Caco-2 (cell line): ENCODE data around the gene OR1I1. TPM values are rescaled to one million over a fixed set of nuclear protein-coding genes. Genes with fewer than 3 reads are reported as not detected.

Experiments used
- BruUV-seq: library from RNA; stranded (reverse); fragments of 400-500 nt; replicated peaks from 2 replicates; lab custom pipeline; 2021; lab: Mats Ljungman, UMichigan
- CTCF ChIA-PET: fragments of 300-600 bp; sonication (Branson Sonifier 250); formaldehyde crosslinking; loops from one replicate; lab custom pipeline; 2022; ENCODE audit warnings: antibody characterized with exemption; lab: Charles Lee
- POLR2A ChIA-PET: fragments of 300-600 bp; sonication (Branson Sonifier 250); formaldehyde crosslinking; loops from one replicate; lab custom pipeline; 2022; ENCODE audit warnings: antibody characterized with exemption; lab: Charles Lee
- DNase-seq, 2 experiments: peaks; one replicate each; pipeline versions ENCODE4 v3.0.0 to v3.0.0-alpha.2; 2020 to 2022
- H3K27me3 ChIP-seq: replicated peaks from 2 replicates; pipeline ENCODE4 v1.6.0; 2011; ENCODE audit warnings: low read length; ENCODE audit not compliant: control insufficient read depth, insufficient read depth
- H3K36me3 ChIP-seq: 2 replicates; pipeline ENCODE4 v1.5.1; 2011; ENCODE audit warnings: low read length; ENCODE audit not compliant: control insufficient read depth, insufficient read depth
- H3K4me1 ChIP-seq: fragments of 250-450 bp; sonication (Bioruptor Pico); 2 replicates; pipeline ENCODE4 v1.5.1; 2020; ENCODE audit warnings: mild to moderate bottlenecking
- H3K4me3 ChIP-seq: 2 replicates; pipeline ENCODE4 v1.5.1; 2011; ENCODE audit warnings: low read depth, mild to moderate bottlenecking, control low read depth, low read length
- H3K9me3 ChIP-seq: fragments of 250-450 bp; sonication (Bioruptor Pico); 2 replicates; pipeline ENCODE4 v1.5.1; 2020; ENCODE audit warnings: mild to moderate bottlenecking, moderate library complexity
- H3K27ac Mint-ChIP-seq: one replicate; pipeline ENCODE4 v1.8.0; 2022; ENCODE audit warnings: mixed read lengths; ENCODE audit not compliant: unreplicated experiment
- H3K27me3 Mint-ChIP-seq: one replicate; pipeline ENCODE4 v1.8.0; 2022; ENCODE audit warnings: mixed read lengths; ENCODE audit not compliant: insufficient read depth, unreplicated experiment
- H3K36me3 Mint-ChIP-seq: one replicate; pipeline ENCODE4 v1.8.0; 2022; ENCODE audit warnings: mild to moderate bottlenecking, mixed read lengths; ENCODE audit not compliant: insufficient read depth, unreplicated experiment
- H3K4me1 Mint-ChIP-seq: one replicate; pipeline ENCODE4 v1.8.0; 2022; ENCODE audit warnings: low read depth, mixed read lengths; ENCODE audit not compliant: unreplicated experiment
- H3K4me3 Mint-ChIP-seq: one replicate; pipeline ENCODE4 v1.8.0; 2022; ENCODE audit warnings: mild to moderate bottlenecking, moderate library complexity, mixed read lengths; ENCODE audit not compliant: unreplicated experiment
- H3K9me3 Mint-ChIP-seq: one replicate; pipeline ENCODE4 v1.8.0; 2022; ENCODE audit warnings: mixed read lengths; ENCODE audit not compliant: unreplicated experiment
- CTCF ChIP-seq, 2 experiments: fragments of 200-600 bp in 1 of 2; IDR thresholded peaks; 1 replicate in 1 of 2; 2 replicates in 1 of 2; pipeline versions ENCODE4 v1.5.1 to v1.8.0; 2011 to 2022; ENCODE audit warnings: antibody characterized with exemption in 1 of 2, control low read depth in 1 of 2, inconsistent platforms in 1 of 2, low read depth in 1 of 2, low read length in 1 of 2, mild to moderate bottlenecking in 1 of 2, moderate library complexity in 1 of 2; ENCODE audit not compliant: insufficient read depth in 1 of 2, severe bottlenecking in 1 of 2, unreplicated experiment in 1 of 2
- intact Hi-C: fragments of 100-400 bp; cut with micrococcal nuclease; formaldehyde crosslinking; loops from one replicate; pipeline ENCODE4 v1.10.0; 2022; ENCODE audit not compliant: unreplicated experiment
- total RNA-seq: library from RNA; stranded (reverse); gene quantifications from 2 replicates; pipeline ENCODE4 v1.2.3, GENCODE V29; 2022

The OR1I1 gene
- total RNA-seq, 1 experiment from 2014 or later, result not detected

GRCh38 chr19:15123031-15123890 lies 41.2 kb downstream of the OR1I1 start:
- no peak for DNase-seq
- peak overlapping the region; percentile 100 for H3K4me3 Mint-ChIP-seq
- Histone ChIP-seq H3K4me1 (0 out of 2 replicates have a peak, but pooled peaks cover 4% of the 10 kb centered on the region), H3K9me3 (no peaks in the 10 kb centered on the region), H3K4me3 (no peak overlapping the region), H3K27me3 (no peaks in the 10 kb centered on the region), H3K36me3 (peaks cover 5% of the 10 kb centered on the region)
- H3K9me3 Mint-ChIP-seq, result no peaks in the 10 kb centered on the region
- peaks cover 6% of the 10 kb centered on the region for H3K4me1 Mint-ChIP-seq
- peaks cover 45% of the 10 kb centered on the region for H3K36me3 Mint-ChIP-seq
- intact Hi-C loops, result no loop called here
- ChIA-PET CTCF (no interaction called here), POLR2A (no interaction called here)
- H3K27ac Mint-ChIP-seq, result no peak overlapping the region
- H3K27me3 Mint-ChIP-seq, result no peaks in the 10 kb centered on the region
- no peak for TF ChIP-seq CTCF (IDR thresholded peaks at IDR 0.05; ENCODE audit: insufficient read depth in 1 of 2, low read depth in 1 of 2, low read length in 1 of 2, severe bottlenecking in 1 of 2, unreplicated experiment in 1 of 2)
- BruUV-seq, result no TSS peak

GRCh38 chr19:15123900-15124299 lies 41.9 kb downstream of the OR1I1 start:
- H3K4me3 Mint-ChIP-seq, result peak overlapping the region; percentile 100
- H3K9me3 ChIP-seq, result no peaks in the 10 kb centered on the region
- DNase-seq, result no peak
- BruUV-seq, result no TSS peak
- CTCF ChIA-PET, result interaction anchor here (0.5 kb wide), 1 partner anchor 551 kb away, joined by 3 read pairs; no protein-coding TSS in a partner anchor
- H3K36me3 Mint-ChIP-seq, result peaks cover 38% of the 10 kb centered on the region
- intact Hi-C loops, result loop anchor here (2.0 kb wide), 1 partner anchor 17 kb away; the partner anchor contains the start of gene SYDE1
- 0 out of 2 replicates have a peak, but pooled peaks cover 4% of the 10 kb centered on the region for H3K4me1 ChIP-seq
- POLR2A ChIA-PET, result no interaction called here
- peaks cover 6% of the 10 kb centered on the region for H3K4me1 Mint-ChIP-seq
- no peak overlapping the region for H3K27ac Mint-ChIP-seq
- TF ChIP-seq CTCF (IDR thresholded peaks at IDR 0.05; ENCODE audit: insufficient read depth in 1 of 2, low read depth in 1 of 2, low read length in 1 of 2, severe bottlenecking in 1 of 2, unreplicated experiment in 1 of 2), result no peak
- no peaks in the 10 kb centered on the region for H3K27me3 Mint-ChIP-seq
- peak overlapping the region; percentile 99 for H3K4me3 ChIP-seq
- H3K36me3 ChIP-seq, result peaks cover 2% of the 10 kb centered on the region
- H3K27me3 ChIP-seq, result no peaks in the 10 kb centered on the region
- no peaks in the 10 kb centered on the region for H3K9me3 Mint-ChIP-seq

GRCh38 chr19:15124572-15125231 lies 42.7 kb downstream of the OR1I1 start:
- Mint-ChIP-seq H3K27ac (peak overlapping the region; percentile 100), H3K9me3 (no peaks in the 10 kb centered on the region), H3K4me3 (peak overlapping the region; percentile 100), H3K4me1 (peaks cover 6% of the 10 kb centered on the region), H3K27me3 (no peaks in the 10 kb centered on the region), H3K36me3 (peaks cover 36% of the 10 kb centered on the region)
- intact Hi-C loops, result loop anchor here (2.0 kb wide), 1 partner anchor 18 kb away; the partner anchor contains the start of gene SYDE1
- H3K27me3 ChIP-seq, result no peaks in the 10 kb centered on the region
- DNase-seq, result peak in 1 of 2 experiments; percentile 51
- H3K4me3 ChIP-seq, result peak overlapping the region; percentile 99
- 0 out of 2 replicates have a peak, but pooled peaks cover 4% of the 10 kb centered on the region for H3K4me1 ChIP-seq
- ChIA-PET CTCF (interaction anchor here (0.5 kb wide), 1 partner anchor 25 kb away, joined by 6 read pairs; no protein-coding TSS in a partner anchor), POLR2A (interaction anchor here (1.0 kb wide), 1 partner anchor 18 kb away, joined by 3 read pairs; no protein-coding TSS in a partner anchor)
- H3K36me3 ChIP-seq, result peaks cover 2% of the 10 kb centered on the region
- TSS peak; percentile 42 for BruUV-seq
- TF ChIP-seq CTCF (IDR thresholded peaks at IDR 0.05; ENCODE audit: insufficient read depth in 1 of 2, low read depth in 1 of 2, low read length in 1 of 2, severe bottlenecking in 1 of 2, unreplicated experiment in 1 of 2), result no peak
- no peaks in the 10 kb centered on the region for H3K9me3 ChIP-seq
